Subcutaneous adipose tissue (tissue), 4 donors: ENCODE measurements around the gene FIS1. TPM values are rescaled to one million over a fixed set of nuclear protein-coding genes. Genes with fewer than 3 reads are reported as not detected.

ENCODE experiments used
- total RNA-seq, 4 donors: library from RNA; depleted of rRNA; stranded (reverse); fragments of >200 nt; gene quantifications; one replicate each; pipeline ENCODE4 v1.1.0, GENCODE V29; 2016
- TF ChIP-seq, protein P1 (sequence below): fragments of 450-650 bp; IDR thresholded peaks from one replicate; pipeline ENCODE4 v1.5.1; 2016; ENCODE audit warnings: low read depth, mild to moderate bottlenecking, control low read depth, antibody characterized with exemption, moderate library complexity

FIS1 gene
- total RNA-seq, 4 donors from 2014 or later: 193 to 369 (median 258) TPM

DNA sequence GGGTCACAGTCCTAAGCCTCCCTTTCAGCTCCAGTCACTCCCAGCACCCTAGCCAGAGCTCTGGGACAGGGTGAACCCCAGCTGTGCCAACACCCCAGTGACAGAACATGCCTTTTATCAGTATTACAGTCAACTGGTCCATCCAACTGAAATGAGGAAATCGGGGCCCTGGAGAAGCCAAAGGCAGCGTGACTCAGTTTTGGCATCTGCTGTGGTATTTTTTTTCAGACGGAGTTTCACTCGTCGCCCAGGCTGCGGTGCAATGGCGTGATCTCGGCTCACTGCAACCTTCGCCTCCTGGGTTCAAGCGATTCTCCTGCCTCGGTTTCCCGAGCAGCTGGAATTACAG lies 3.9 kb downstream of the FIS1 start:
- TF ChIP-seq, protein P1, sequence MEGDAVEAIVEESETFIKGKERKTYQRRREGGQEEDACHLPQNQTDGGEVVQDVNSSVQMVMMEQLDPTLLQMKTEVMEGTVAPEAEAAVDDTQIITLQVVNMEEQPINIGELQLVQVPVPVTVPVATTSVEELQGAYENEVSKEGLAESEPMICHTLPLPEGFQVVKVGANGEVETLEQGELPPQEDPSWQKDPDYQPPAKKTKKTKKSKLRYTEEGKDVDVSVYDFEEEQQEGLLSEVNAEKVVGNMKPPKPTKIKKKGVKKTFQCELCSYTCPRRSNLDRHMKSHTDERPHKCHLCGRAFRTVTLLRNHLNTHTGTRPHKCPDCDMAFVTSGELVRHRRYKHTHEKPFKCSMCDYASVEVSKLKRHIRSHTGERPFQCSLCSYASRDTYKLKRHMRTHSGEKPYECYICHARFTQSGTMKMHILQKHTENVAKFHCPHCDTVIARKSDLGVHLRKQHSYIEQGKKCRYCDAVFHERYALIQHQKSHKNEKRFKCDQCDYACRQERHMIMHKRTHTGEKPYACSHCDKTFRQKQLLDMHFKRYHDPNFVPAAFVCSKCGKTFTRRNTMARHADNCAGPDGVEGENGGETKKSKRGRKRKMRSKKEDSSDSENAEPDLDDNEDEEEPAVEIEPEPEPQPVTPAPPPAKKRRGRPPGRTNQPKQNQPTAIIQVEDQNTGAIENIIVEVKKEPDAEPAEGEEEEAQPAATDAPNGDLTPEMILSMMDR: no peak

- TF ChIP-seq, protein P1: no peak
Observed at GRCh38 chr7:101240226-101241014, 4.5 kb downstream of the FIS1 start.

GRCh38 chr7:101239951-101240220 lies 5.0 kb downstream of the FIS1 start:
- TF ChIP-seq, protein P1: no peak

GRCh38 chr7:101239191-101239950 lies 5.5 kb downstream of the FIS1 start:
- TF ChIP-seq, protein P1: no peak

DNA sequence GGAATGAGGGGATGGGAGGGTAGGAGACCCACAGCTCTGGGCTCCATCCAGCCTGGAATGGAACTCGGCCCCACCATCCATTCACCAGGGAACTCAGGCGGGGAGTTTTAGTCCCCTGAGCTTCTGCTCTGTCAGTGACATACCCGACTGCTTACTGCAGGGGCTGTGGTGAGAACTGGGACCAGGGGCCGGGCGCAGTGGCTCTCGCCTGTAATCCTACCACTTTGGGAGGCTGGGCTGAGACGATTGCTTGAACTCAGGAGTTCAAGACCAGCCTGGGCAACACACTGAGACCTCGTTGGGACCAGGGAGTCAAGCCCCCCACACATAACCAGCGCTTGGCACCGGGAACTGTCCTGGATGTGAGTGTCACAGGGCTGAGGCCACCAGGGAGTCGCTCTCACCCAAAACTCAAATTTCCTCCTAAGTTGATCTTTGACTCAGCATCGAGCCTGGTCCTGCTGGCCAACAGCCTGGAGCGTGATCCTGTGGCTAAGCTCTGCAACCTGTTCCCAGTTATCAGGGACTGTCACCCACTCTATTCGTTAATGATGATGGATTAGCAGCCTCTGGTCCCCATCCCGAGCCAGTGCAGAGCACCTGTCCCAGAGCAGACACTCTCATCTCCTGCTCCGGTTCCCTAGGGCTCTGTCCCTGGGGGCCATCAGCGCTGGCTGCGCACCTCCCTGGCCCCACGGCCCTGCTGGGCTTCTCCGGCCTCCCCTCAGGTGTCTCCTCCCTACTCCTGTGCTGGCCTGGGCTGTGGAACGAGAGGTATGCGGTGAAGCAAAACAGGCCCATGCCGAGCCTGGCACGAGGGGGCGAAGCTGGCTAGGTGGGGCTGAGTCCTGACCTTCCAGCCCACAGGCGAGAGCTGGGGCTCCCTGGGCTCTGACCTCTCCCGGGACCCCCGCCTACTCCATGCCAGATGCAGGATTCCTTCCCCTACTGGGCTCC lies 6.4 kb downstream of the FIS1 start:
- TF ChIP-seq, protein P1: no peak

DNA sequence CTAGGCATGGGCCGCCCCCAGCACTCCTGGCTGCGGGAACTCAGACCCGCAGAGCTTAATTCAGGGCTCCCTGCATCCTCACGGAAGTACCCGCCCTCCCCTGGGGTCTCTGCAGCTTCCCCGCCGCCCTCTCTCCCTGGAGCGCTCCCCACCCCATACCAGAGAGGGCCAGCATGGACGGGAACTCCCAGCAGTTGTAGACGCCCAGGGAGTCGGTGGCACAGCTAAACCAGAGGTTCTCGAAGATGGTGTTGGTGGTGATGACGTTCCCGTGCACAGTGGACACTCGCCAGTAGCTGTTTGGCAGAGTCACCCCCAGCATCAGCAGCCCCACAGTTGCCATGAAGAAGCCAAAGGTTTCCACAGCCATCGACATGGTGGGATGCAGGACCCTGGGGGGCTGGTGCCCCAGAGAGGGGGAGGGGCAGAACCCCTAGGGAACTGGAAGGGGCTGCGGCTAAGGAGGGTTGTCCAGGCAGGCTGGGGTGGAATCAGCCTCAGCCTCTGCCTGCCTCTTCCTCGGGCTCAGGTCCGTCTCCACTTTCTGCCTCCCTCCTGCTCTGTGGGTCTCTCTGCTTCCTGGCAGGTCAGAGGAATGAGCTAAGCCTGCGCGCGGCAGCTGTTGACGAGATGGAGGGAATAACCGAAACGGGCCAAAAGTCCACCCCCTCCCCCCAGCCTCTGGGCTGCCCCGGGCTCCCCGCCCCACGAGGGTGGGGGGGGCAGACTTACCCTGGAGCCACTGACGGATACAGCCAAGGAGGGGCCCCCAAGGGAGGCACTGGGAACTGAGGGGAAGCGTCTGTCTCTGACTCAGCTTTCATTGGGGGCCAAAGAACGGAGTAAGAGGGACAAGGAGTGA lies 7.4 kb downstream of the FIS1 start, which contains the start of gene CLDN15:
CLDN15 (minus strand) TSS at position 597 of the 862 bp plus-strand sequence; CDS start at position 376, 221 bp downstream.
- TF ChIP-seq, protein P1: no peak
